ENCODE results near the gene GSTA3.
A peak's percentile ranks its signal among the peaks of the same experiment; 100 is the strongest.
"Not testable (repeated sequence)": the region's sequence is repeated elsewhere in the genome, so short reads cannot be mapped to it uniquely, and the experiment has no call there.

The GSTA3 gene

DNA sequence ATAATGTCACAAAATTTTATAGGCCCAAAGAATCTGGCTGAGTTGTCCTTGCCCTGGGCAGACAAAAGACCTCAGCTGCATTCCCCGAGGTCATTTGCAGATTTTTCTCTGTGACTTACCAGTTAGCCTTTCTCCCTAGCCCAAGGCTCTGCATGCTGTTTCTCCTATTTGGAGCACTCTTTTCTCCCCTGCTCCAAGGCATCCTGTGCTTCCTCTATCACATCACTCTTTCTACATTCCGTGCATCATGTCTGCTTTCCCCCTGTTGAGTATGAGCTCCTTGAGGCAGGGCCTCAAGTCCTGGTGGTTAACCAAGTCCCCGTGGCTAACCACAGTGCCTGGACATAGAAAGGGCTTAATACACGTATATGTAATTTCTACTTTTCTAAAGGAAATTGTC, 593 bp upstream of the GSTA3 start:
- DNase-seq: no peak

- no peak for DNase-seq
Measured at GRCh38 chr6:52909131-52909530, 367 bp downstream of the GSTA3 start.

- no peak for DNase-seq
Measured at GRCh38 chr6:52908526-52908925, 972 bp downstream of the GSTA3 start.

- no peak for DNase-seq
Measured at GRCh38 chr6:52904562-52905279, 4.8 kb downstream of the GSTA3 start.

DNA sequence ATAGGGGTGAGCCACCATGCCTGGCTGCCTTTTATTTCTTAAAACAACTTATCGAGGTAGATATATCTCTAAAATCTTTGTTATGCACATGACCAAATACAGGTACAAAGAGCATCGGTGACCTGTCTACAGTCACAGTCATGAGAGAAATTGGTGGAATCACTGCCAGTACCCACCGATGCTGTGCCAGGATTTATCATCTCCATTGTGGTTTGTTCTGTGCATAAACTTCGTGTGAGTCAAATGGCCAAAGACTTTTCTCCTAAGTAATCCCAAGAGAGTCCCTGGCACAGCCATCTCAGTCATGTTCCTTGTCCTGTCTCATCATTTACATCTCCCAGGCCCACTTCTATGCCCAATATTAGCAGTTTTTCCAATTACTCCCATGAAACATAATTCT, 9.0 kb downstream of the GSTA3 start:
- DNase-seq: no peak

GRCh38 chr6:52895790-52896189, 13.7 kb downstream of the GSTA3 start:
- not testable (repeated sequence) for DNase-seq

GRCh38 chr6:52894285-52894684, 15.2 kb downstream of the GSTA3 start:
- no peak for DNase-seq

GRCh38 chr6:52893803-52894202, 15.7 kb downstream of the GSTA3 start:
- DNase-seq: no peak

DNA sequence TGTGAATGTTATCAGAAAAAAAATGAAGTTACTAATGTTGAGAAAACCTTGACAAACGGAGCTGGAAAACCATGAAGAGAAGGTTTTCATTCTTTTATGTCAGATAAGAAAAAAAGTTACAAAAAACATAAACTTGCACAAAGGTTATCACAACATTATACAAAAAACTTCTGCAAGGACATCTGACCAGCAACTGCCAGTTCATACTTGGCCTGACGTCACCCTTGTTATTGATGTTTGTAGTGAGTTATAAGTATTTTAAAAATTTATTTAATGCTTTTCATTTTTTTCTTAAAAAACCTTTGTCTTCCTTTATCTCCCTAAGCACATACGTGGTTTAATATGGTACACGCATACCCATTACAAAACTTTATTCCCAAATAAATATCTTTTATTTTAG, 16.3 kb downstream of the GSTA3 start:
- no peak for DNase-seq

GRCh38 chr6:52890018-52890417, 19.5 kb downstream of the GSTA3 start:
- DNase-seq: no peak

DNA sequence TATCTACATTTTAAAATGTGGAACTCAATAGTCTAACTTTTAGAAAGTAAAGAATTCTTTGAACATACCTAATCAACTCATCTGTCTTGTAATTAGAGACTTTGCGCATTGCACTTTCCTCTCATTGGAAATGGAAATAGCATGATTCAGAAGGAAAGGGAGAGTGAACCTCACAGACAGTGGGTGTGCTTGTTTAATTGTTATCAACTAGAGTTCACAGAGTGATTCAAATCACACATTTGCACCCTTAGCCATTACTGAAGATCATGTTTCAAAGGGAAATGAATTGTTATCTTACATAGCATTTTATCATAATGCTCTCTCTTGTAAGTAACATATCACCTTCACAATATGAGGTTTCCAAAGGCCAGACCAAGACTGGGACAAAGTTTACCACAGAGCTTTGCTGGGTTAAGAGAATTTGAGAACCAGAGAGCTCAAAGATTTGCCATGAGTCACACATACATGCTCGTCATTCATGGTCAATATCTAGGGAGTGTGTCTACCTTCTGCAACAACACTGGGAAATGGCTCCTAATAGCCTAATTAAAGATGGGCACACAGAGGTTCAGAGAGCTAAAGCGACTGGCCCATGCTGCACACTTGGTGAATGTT, 21.5 kb downstream of the GSTA3 start:
- DNase-seq: no peak

GRCh38 chr6:52881996-52882841, 27.3 kb downstream of the GSTA3 start:
- peak; percentile 77 for DNase-seq

GRCh38 chr6:52881662-52881995, 27.9 kb downstream of the GSTA3 start:
- no peak for DNase-seq

DNA sequence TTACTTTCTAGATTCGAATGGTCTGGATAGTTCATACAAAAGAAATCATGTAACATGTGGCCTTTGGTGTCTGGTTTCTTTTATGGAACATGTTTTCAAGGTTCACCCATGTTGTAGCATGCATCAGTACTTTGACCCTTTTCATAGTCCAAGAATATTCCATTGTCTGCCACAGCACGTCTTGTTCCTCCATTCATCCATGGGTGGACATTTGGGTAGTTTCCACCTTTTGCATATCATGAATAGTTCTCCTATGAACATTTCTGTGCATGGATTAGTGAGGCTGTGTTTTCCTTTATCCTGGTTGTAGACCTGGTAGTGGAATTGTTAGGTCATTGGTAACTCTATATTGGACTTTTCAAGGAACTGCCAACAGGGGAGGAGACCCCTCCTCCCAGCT, 31.7 kb downstream of the GSTA3 start:
- DNase-seq: no peak

GRCh38 chr6:52877168-52877567, 32.3 kb downstream of the GSTA3 start:
- DNase-seq: no peak

DNA sequence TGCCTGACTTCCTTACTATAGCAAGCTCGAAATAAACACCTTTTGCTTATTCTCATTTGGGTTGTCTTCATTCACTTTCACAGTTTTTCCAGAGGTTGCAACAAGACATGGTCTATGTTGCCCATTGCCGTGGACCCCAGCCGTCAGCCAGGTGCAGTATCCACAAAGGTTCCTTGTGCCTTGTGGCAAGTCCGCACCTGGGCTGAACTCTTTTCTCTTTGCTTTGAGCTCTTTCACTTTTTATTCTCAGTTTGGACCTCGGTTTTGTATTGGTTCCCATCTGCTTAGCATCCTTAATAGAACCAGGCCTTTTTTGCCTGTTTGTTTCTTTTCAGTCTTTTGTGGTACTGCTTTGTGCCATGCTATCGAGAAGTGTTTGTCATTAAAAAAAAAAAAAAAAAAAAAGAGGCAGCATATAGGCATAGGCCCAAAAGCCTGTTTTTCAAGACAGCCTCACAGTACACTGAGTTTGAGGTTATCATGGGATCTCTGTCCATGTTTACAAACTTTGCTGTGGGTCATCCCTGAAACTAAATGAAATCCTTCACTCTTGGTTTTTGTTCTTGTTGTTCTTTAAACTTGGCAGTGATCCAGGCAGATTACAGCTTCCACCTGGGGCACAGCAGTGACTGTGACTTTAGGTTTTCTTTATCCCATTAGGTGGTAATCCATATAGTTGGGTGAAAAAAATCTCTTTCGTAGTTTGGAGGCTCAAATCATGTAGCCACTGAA, 33.3 kb downstream of the GSTA3 start:
- DNase-seq: no peak

DNA sequence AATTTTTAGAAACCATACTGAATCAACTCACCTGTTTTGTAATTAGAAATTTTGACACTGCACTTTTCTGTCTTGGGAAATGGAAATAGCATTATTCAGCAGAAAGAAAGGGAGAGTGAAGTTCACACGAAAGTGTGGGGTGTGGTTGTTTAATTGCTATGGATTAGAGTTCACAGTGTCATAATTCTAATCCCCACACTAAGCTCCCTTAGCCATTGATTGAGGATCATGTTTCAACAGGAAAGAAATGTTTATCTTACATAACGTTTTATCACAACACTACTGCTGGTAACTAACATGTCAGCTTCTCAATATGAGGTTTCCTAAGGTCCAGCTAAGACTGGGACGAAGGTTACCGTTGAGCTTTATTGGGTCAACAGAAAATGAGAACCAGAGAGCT, 37.5 kb downstream of the GSTA3 start:
- DNase-seq: no peak

- DNase-seq: no peak
Measured at GRCh38 chr6:52871621-52872020, 37.9 kb downstream of the GSTA3 start.

DNA sequence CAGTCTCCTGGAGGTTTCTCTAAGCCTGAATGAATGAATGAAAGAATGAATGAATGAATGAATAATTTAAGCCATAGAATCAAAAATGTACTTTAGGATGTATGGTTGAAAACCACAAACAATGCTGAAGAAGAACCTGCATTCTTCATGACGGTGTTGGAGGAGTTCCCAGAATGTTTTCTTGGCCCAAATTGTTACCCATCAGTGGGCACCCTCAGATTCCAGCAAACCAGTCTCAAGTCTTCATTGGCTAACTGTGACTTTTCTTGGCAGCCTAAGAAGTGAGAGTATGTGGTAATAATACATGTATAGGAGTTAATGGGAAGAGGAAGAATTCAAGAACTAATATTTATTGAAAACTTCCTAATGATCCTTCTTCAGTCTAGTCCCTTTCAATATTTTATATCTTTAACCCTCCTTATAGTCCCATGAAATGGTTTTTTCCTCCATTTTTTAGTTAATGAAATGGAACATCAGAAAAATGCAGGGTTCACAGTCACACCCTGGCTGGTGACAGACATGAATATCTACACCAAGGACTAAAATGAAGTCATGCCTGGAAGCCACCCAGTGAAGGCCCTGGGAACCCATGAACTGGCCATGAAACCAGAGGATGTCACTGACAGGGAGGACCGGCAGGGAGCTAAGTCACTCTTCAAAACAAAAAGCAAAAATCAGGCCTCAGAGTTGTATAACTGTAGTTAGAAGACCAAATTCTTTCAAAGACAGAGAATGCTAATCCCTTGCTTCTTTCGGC, 39.0 kb downstream of the GSTA3 start:
- DNase-seq: not testable (repeated sequence)

GRCh38 chr6:52868899-52869298, 40.6 kb downstream of the GSTA3 start:
- DNase-seq: not testable (repeated sequence)

GRCh38 chr6:52868240-52868639, 41.3 kb downstream of the GSTA3 start:
- DNase-seq: no peak

- not testable (repeated sequence) for DNase-seq
Measured at GRCh38 chr6:52861151-52861550, 48.3 kb downstream of the GSTA3 start.

DNA sequence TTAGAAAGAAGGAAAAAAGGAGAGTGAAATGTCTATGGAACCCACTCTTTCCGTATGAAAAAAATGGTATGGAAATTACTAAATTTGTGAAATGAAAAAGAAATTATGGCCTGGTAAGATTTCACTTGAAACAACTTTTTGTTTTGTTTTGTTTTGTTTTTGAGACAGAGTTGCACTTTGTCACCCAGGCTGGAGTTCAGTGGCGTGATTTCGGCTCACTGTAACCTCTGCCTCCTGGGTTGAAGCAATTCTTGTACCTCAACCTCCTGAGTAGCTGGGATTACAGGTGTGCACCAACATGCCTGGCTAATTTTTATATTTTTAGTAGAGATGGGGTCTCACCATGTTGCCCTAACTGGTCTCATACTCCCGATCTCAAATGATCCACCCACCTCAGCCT, 51.1 kb downstream of the GSTA3 start:
- no peak for DNase-seq

Measured in right hindlimb (tissue), 1 donor.